Ramos (cell line): ENCODE data around the gene DUSP21.
"Not testable (repeated sequence)": the region's sequence is repeated elsewhere in the genome, so short reads cannot be mapped to it uniquely, and the experiment has no call there.

ENCODE experiments used
- in situ Hi-C: fragments of 300-500 bp; cut with MboI; formaldehyde crosslinking; loops from one replicate; pipeline ENCODE4 v1.14.3; 2022; ENCODE audit warnings: low sequenced_read_pairs; ENCODE audit not compliant: unreplicated experiment

The DUSP21 gene

DNA sequence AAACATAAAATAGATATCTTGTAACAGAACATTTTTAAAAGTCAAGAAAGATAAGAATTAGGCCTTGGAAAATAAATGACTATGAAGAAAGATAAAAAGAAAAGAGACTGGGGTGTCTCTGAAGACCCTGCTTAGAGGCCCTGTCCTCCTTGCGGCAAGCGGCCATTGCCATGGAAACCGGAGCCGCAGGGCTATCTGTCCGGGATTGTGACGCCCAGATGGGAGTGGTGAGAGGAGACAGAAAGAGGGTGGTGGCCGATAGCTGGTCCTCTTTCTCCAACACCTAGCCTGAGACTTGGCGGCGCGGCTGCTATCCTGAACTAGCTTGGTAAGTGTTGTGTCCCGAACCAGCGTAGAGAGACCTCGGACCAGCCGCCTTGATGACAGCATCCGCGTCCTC is at the start of gene DUSP21:
Gene DUSP21 (plus strand): TSS at position 269 of the 400 bp plus-strand sequence. CDS start 112 bp downstream, at position 381.
- in situ Hi-C loops = no loop called here

DNA sequence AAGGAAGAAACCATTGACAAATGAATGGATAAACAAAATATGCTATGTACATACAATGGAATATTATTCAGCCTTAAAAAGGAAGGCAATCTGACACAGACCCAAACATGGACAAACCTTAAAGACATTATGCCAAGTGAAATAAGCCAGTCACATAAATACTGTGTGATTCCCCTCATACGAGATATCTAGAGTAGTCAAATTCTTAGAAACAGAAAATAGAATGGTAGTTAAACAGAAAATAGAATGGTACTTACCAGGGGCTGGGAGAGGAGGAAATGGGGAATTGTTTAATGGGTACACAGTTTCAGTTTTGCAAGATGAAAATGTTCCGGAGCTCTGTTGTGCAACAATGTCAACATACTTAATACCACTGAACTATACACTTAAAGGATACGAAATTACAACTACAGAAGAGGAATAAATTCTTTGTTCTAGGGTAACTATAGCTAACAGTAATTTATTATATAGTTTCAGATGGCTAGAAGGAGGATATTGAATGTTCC is 47.8 kb upstream of the DUSP21 start:
- in situ Hi-C loops = no loop called here

DNA sequence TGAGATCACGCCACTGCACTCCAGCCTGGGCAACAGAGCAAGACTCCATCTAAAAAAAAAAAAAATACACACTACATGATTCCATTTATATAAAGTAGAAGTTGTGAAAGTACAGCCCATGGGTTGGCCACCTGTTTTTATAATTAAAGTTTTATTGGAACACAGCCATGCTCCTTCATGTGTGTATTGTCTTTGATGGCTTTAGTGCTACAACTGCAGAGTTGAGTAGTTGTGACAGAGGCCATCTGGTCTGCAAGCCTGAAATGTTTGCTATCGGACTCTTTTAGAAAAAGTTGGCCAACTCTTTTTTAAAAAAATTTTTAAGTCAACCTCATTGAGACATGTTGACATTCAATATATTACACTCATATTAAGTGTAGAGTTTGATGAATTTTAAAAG is 41.2 kb upstream of the DUSP21 start:
- in situ Hi-C loops = no loop called here

DNA sequence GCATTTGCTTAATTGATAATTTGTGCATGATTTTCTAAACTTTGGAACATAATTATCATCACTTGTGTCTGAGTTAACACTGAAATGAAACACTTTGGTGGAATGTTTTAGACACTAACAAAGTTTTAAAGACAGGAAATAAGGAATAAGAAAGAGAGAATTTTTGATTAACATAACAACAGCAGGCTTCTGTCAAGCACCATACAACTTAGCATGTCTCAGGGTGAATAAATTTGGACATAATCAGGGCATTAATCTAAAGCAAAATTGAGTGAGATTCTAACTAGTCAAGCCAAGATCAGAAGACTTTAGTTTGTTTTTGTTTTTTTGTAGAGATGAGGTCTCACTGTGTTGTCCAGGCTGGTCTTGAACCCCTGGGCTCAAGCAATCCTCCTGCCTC is 28.1 kb upstream of the DUSP21 start:
- in situ Hi-C loops = no loop called here

DNA sequence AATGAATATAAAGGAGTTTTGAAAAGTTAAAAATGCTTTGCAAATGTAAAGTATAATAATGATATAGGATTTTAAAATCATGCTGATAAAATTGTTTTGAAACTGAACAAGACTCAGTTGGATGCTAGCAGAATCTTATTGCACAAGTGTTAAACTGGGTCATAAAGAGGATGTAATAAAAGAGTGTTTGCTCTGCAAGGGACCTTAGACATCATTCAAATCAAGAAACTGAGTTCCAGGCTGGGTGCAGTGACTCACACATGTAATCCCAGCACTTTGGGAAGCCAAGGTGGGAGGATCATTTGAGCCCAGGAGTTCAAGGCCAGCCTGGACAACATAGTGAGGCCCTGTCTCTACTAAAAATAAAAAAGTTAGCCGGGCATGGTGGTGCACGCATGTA is 27.5 kb upstream of the DUSP21 start:
- in situ Hi-C loops = no loop called here

DNA sequence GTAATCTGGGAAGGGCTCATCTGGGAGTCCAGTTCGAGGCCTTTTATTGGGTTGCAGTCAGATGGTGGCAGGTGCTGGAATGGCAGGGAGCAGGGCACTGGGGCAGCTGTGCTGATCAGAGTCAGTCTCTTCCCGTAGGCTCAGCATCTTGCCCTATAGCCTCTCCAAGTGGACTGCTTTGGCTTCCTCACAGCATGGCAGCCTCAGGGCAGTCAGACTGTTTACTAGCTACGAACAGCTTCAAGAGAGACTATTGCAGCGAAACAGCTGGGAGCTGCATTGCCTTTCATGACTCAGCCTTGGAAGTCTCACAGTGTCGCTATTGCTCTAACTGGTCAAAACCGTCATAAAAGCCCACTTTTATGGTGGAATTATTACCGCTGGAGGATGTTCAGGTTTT is 26.8 kb upstream of the DUSP21 start:
- in situ Hi-C loops = no loop called here

DNA sequence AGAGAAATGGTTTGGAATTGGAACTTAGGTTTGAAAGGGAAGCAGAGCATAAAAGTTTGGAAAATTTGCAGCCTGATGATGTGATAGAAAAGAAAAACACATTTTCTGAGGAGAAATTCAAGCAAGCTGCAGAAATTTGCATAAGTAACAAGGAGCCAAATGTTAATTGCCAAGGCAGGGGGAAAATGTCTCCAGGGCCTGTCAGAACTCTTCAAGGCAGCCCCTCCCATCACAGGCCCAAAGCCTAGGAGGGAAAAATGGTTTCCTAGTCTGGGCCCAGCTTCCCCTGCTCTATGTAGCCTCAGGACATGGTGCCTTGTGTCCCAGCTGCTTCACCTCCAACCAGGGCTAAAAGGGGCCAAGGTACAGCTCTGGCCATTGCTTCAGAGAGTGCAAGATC is 21.2 kb upstream of the DUSP21 start:
- in situ Hi-C loops = no loop called here

DNA sequence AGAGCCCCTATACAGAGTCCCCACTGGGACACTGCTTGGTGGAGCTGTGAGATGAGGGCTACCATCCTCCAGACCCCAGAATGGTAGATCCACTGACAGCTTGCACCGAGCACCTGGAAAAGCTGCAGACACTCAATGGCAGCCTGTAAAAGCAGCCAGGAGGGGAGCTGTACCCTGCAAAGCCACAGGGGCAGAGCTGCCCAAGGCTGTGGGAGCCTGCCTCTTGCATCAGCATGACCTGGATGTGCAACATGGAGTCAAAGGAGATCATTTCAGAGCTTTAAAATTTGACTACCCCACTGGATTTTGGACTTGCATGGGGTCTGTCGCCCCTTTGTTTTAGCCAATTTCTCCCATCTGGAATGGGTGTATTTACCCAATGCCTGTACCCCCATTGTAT is 20.6 kb upstream of the DUSP21 start:
- in situ Hi-C loops = not testable (repeated sequence)

DNA sequence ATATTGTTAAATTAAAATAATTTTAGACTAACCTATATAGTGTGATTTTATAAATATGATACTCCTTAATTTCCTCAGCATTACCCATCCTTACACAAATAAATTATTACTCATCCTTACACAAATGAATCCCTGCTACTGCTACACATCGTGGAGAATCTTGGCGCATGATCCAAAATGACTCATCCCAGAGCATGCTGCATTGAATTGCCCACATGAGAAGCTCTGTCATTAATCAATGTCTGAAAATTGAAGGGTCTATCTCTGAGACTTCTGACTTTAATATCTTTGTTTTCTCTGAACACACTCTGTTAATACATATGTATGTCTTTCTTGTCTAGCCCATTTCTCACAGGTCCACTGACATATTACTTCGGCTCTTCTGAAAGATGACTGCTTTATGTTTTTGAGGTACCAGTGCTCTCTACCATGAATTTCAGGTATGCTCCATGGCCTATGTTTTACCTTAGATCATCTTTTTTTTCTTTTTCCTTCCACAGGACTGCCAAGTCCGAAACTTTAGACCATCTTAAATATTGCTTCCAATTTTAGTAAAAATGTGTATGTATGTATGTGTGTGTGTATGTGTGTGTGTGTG is 15.7 kb upstream of the DUSP21 start:
- in situ Hi-C loops = no loop called here

DNA sequence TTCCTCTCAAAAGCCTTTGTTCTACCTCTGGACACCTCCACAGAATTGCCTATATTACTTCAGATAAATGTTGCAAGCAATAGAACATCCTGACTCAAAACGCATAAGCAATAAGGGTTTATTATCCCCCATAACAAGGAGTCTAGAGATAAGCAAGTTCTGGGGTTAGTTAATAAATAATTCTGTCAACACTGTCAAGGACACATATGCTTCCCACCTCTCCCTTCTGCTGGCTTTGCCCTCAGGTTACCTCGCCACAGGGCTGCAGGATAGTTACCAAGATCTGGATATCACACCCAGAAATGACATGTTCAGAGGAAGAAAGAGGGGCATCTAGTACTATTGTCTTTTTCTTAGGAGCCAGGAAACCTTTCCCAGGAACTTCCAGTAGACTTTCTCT is 14.0 kb upstream of the DUSP21 start:
- in situ Hi-C loops = no loop called here

DNA sequence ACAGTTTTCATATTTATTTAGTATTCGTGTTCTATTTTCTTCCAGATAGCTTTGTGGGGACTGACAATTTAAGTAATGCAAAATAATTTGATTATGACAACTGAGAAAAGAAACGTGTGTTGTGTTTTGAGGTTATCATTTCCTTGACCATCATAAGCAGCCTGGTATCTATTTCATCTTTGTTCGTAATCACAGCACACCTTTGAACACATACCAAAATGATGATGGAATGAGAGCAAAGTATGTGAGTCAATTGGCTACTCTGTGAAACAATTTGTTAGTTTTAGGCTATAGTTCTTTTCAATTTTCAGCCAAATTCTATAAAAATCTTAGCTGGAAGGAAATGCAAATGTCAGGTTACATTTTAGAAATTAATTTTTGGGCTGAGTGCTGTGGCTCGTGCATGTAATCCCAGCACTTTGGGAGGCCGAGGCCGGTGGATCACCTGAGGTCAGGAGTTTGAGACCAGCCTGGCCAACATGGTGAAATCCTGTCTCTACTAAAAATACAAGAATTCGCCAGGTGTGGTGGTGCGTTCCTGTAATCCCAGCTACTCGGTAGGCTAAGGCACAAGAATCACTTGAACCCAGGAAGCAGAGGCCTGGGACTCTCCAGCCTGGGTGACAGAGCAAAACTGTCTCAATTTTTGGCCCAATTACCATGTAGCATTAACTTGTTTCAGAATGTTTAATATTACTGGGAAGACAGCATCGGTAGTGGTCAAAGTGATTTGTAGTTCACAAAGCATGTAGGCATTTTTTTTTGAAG is 1.1 kb upstream of the DUSP21 start:
- in situ Hi-C loops = no loop called here

DNA sequence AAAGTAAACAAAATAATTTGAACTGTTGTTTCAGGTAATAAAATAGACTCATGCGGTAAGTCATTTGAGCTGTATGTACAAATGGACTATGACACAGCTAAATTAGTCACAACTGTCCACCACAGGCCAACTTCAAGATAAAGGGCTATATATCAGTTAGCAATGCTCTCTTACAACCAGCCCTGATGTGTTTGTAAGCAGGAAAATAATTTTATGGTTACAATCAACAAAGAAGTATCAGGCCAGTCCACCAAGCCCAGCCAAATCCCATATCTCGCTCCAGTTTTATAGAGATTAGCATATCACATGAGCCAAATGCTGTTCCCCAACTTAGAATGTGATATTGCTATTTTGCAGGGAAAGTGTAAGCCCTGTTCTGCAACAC is 511 bp upstream of the DUSP21 start:
- in situ Hi-C loops = no loop called here

DNA sequence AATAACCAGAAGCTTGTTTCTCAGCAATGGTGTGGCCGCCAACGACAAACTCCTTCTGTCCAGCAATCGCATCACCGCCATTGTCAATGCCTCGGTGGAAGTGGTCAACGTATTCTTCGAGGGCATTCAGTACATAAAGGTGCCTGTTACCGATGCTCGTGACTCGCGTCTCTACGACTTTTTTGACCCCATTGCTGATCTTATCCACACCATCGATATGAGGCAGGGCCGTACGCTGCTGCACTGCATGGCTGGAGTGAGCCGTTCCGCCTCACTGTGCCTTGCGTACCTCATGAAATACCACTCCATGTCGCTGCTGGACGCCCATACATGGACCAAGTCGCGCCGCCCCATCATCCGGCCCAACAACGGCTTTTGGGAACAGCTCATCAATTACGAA is 383 bp downstream of the DUSP21 start:
- in situ Hi-C loops = no loop called here

DNA sequence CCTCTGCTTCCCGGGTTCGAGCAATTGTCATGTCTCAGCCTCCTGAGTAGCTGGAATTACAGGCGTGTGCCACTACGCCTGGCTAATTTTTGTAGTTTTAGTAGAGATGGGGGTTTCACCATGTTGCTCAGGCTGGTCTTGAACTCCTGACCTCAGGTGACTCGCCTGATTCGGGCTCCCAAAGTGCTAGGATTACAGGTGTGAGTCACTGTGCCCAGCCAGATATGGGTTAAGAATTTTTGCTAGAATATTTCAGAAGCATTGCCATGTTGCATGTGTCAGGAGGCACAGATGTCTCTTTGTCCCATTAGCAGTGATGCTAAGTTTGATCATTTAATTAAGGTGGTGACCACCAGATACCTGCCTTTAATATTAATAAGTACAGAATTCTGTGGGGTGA is 7.1 kb downstream of the DUSP21 start:
- in situ Hi-C loops = not testable (repeated sequence)

DNA sequence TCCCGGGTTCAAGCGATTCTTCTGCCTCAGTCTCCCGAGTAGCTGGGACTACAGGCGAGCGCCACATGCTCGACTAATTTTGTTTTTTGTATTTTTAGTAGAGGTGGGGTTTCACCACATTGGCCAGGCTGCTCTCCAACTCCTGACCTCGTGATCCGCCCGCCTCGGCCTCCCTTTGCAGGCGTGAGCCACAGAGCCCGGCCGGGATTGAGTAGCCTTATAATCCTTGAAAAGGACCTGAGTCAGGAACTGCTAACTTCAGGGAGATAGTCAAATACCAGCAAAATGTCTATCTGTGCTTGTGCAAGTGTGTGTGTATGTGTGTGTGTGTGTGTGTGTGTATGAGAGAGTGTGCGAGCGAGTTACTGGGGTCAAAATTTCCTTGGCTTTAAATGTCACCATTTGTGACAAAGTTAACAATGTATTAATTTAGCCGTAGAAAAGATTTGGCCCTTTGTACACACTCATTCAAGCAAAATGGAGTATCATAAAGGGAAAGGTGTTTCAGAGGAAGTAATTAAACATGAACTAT is 27.4 kb downstream of the DUSP21 start:
- in situ Hi-C loops = no loop called here

DNA sequence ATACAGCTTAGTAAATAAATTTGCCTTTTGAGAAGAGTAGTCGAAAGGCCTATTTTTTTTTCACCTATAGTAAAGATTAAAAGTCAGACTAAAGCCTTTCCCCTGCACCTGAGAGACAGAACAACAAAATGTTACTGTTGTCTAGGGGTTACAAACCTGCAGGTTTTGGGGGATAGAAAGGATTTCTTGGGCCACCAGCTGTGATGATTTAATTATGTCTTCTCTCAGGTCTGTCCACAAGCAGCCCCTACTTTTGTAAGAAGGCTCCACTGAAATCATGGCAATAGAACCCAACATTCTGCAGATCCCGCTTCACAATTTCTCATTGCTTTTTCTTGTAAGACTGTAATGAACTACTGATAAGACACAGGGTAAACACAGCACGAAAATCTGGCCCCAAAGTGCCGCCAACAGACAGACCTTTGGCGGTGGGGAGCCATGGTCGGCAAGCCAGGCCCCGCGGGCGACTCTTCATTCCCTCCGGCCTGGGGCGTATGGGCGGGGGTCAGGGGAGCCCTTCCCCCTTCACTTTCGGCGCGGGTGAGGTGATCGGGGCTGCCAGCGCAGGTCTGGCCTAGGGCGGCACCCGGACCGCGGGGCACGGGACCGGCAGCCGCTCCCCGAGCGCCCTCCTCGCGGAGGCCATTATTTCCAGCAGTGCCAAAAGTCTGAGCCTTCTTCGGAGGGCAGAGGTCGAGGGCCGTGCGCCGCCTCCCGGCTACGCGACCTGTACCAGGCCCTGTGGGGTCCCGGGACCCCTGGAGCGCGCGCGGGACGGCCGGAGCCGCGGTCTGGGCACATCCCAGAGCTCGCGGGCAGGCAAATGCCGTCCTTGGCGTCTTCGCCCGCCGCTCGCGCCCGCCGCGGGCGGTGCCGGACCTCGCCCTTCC is 28.4 kb downstream of the DUSP21 start:
- in situ Hi-C loops = no loop called here

DNA sequence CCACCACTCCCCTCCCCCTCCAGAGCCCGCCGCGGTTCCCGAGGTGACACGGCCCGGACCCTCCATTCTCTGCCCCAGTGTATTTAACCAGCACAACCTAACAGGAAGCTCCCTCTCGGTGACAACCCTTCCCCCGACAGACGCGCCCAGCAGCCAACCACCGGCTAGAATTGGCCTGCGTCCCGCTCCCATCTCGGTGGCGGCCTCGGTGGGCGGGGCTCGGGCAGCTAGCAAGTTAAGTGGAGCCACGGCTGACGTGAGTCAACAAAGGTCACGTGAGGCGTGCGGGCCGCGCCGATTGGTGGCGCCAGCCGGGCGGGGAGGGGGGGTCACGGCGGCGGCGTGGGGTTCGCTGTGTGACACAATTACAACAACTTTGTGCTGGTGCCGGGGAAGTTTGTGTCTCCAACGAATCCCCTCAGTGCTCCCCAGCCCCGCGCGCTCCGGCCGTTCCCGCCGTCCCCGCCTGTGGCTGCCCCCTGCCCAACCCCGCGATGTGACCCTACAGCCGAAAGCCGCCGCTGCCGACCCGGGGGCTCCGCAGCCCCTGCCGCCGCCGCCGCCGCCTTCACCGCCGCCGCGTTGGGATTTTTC is 29.1 kb downstream of the DUSP21 start, which contains the start of gene KDM6A:
Gene KDM6A (plus strand): TSS at position 368 of the 594 bp plus-strand sequence. CDS start 364 bp downstream, outside the sequence.
- in situ Hi-C loops = no loop called here

DNA sequence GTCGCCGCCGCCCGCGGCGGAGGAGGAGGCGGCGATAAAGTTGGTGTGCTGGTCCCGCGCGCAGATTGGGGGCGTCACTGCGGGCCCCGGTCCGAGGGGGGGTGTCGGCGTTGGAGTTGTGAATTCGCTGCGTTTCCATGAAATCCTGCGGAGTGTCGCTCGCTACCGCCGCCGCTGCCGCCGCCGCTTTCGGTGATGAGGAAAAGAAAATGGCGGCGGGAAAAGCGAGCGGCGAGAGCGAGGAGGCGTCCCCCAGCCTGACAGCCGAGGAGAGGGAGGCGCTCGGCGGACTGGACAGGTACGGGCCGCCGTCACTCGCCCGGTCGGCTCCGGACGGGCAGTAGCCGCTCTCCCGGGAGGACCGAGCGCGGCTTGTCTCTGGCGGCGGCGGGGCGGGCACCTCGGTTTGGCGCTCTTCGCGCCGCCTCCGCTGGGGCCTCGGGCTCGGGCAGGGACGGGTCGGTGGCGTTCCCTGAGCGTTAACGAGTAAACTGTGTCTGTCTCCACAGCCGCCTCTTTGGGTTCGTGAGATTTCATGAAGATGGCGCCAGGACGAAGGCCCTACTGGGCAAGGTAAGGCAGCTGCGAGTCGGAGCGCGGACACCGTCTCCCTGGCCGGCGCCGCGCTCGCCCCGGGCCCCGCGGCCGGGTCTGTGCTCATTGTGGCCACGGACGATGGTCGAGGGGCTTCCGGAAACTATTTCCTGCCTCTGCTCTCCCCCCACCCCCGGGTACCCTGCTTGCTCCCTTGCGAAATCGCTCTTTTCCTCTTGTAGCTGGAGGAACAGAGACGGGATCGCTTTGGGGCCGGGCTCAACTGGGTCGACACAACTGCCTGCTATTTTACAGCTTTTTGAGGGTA is 29.8 kb downstream of the DUSP21 start:
- in situ Hi-C loops = no loop called here
